ENCODE data around the gene UBA1.

Gene UBA1

GRCh38 chrX:47169726-47170515 lies 23.7 kb upstream of the UBA1 start:
- ChIA-PET CTCF (no interaction called here), POLR2A (ENCODE audit: low non-redundant PET) (no interaction called here)
- H3K27ac ChIP-seq = no peak overlapping the region
- no peak for DNase-seq (ENCODE audit: low spot score)
- TF ChIP-seq, protein P1, sequence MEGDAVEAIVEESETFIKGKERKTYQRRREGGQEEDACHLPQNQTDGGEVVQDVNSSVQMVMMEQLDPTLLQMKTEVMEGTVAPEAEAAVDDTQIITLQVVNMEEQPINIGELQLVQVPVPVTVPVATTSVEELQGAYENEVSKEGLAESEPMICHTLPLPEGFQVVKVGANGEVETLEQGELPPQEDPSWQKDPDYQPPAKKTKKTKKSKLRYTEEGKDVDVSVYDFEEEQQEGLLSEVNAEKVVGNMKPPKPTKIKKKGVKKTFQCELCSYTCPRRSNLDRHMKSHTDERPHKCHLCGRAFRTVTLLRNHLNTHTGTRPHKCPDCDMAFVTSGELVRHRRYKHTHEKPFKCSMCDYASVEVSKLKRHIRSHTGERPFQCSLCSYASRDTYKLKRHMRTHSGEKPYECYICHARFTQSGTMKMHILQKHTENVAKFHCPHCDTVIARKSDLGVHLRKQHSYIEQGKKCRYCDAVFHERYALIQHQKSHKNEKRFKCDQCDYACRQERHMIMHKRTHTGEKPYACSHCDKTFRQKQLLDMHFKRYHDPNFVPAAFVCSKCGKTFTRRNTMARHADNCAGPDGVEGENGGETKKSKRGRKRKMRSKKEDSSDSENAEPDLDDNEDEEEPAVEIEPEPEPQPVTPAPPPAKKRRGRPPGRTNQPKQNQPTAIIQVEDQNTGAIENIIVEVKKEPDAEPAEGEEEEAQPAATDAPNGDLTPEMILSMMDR (conservative IDR thresholded peaks at IDR 0.05; ENCODE audit: low read depth) = no peak

- TF ChIP-seq, protein P1 (conservative IDR thresholded peaks at IDR 0.05; ENCODE audit: low read depth) = no peak
- POLR2A ChIA-PET (ENCODE audit: low non-redundant PET) = no interaction called here
These were observed 22.6 kb upstream of the UBA1 start for GRCh38 chrX:47170861-47171692.

DNA sequence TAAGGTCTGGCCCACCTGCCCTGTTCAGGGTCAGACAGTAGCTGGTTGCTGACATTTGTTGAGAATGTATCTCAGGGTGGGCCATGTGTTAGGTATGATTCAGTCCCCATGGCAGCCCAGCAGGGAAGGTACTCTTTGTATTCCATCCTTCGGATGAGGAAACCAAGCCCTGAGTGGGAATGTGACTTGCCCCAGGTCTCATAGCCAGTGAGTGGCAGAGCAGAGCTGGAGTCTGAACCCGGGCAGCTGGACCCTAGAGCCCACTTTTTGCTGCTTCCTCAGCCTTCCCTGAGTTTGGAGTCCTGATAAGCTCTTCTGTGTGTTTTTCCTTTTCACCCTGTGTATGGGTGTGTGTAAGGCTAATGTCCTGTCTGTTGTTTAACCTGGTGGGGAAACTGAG lies 21.6 kb upstream of the UBA1 start:
- ChIA-PET CTCF (no interaction called here), POLR2A (ENCODE audit: low non-redundant PET) (no interaction called here)
- no peak overlapping the region for H3K27ac ChIP-seq
- no peak for DNase-seq (ENCODE audit: low spot score)
- TF ChIP-seq, protein P1 (conservative IDR thresholded peaks at IDR 0.05; ENCODE audit: low read depth) = no peak

More at GRCh38 chrX:47170861-47171692, 22.6 kb upstream of the UBA1 start:
- CTCF ChIA-PET = no interaction called here
- no peak for DNase-seq (ENCODE audit: low spot score)
- no peak overlapping the region for H3K27ac ChIP-seq

GRCh38 chrX:47172549-47172948 lies 21.1 kb upstream of the UBA1 start:
- H3K27ac ChIP-seq = no peak overlapping the region
- TF ChIP-seq, protein P1 (conservative IDR thresholded peaks at IDR 0.05; ENCODE audit: low read depth) = no peak
- no peak for DNase-seq (ENCODE audit: low spot score)
- ChIA-PET CTCF (no interaction called here), POLR2A (ENCODE audit: low non-redundant PET) (no interaction called here)

- H3K27ac ChIP-seq = no peak overlapping the region
- ChIA-PET CTCF (no interaction called here), POLR2A (ENCODE audit: low non-redundant PET) (no interaction called here)
- no peak for DNase-seq (ENCODE audit: low spot score)
- TF ChIP-seq, protein P1 (conservative IDR thresholded peaks at IDR 0.05; ENCODE audit: low read depth) = no peak
These were observed 20.4 kb upstream of the UBA1 start for GRCh38 chrX:47172971-47173792.

DNA sequence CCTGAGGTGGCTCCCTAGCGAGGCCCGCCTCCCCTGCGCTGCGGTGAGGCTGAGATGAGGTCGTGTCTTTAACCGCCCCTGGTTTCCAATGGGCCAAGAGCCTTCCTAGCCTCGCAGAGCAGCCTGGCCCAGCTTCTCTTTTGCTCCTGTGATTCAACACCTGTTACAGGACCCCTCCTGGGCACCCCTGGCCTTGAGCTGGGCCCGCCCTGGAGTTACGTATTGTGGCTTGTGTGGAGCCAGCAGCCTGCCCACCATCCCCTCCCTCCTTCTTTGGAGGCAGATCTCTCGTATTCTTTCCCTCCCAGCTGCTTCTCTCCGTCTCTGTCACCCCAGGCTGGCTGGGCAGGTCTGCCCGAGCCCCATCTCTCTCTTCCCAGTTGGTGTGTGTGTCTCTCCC lies 19.3 kb upstream of the UBA1 start:
- H3K27ac ChIP-seq = no peak overlapping the region
- CTCF ChIA-PET = no interaction called here
- no peak for DNase-seq (ENCODE audit: low spot score)
- TF ChIP-seq, protein P1 (conservative IDR thresholded peaks at IDR 0.05; ENCODE audit: low read depth) = no peak
- POLR2A ChIA-PET (ENCODE audit: low non-redundant PET) = no interaction called here

All from RWPE1 (cell line).